A549 (cell line): ENCODE measurements around the gene KRTCAP2. TPM values are rescaled to one million over a fixed set of nuclear protein-coding genes. Genes with fewer than 3 reads are reported as not detected.

Experiments
- ATAC-seq, 2 experiments: fragments of 200-7000 bp in 1 of 2; fragments of >200 bp in 1 of 2; cut with Nextera tagmentation in 1 of 2; cut with Tn5 transposase in 1 of 2; 3 replicates each; pipeline versions ENCODE4 v1.8.0 to v1.9.1; 2018 to 2020; ENCODE audit warnings: mild to moderate bottlenecking in 1 of 2, moderate library complexity in 1 of 2
- CTCF ChIA-PET: fragments of 300-600 bp; sonication (Branson Sonifier 250); formaldehyde crosslinking; extraction: SDS; loops from one replicate; lab custom pipeline; 2021; ENCODE audit warnings: antibody characterized with exemption, inconsistent platforms; lab: Yijun Ruan, JAX
- POLR2A ChIA-PET: fragments of 350-600 bp; formaldehyde crosslinking; extraction: SDS; loops from one replicate; lab custom pipeline; 2021; ENCODE audit warnings: antibody characterized with exemption, inconsistent platforms; lab: Yijun Ruan, JAX
- DNase-seq, 2 experiments: peaks; one replicate each; pipeline versions ENCODE4 v3.0.0 to v3.0.0-alpha.2; 2011 to 2016; ENCODE audit warnings: low read depth in 1 of 2, low spot score in 1 of 2
- FAIRE-seq: peaks from 2 replicates; lab custom pipeline; 2011; peaks lifted over from hg19 to GRCh38; lab: Jason Lieb, UNC
- H3K27ac ChIP-seq, 2 experiments: fragments of >200 bp; sonication (Bioruptor Twin); formaldehyde crosslinking; 3 replicates each; pipeline ENCODE4 v1.5.1; 2016 to 2017
- H3K4me1 ChIP-seq: fragments of >200 bp; sonication (Bioruptor Twin); formaldehyde crosslinking; 3 replicates; pipeline ENCODE4 v1.6.1; 2016
- H3K4me2 ChIP-seq: fragments of >200 bp; sonication (Bioruptor Twin); formaldehyde crosslinking; 3 replicates; pipeline ENCODE4 v1.6.1; 2016
- H3K4me3 ChIP-seq: fragments of >200 bp; sonication (Bioruptor Twin); formaldehyde crosslinking; 3 replicates; pipeline ENCODE4 v1.5.1; 2016
- H3K9me3 ChIP-seq: fragments of >200 bp; sonication (Bioruptor Twin); formaldehyde crosslinking; 3 replicates; pipeline ENCODE4 v1.6.1; 2016
- CHD2 ChIP-seq: fragments of 150-350 bp; IDR thresholded peaks from 2 replicates; pipeline ENCODE4 v1.6.1; 2014; ENCODE audit warnings: low read length; ENCODE audit not compliant: partially characterized antibody
- CTCF ChIP-seq: fragments of >200 bp; sonication (Bioruptor Twin); formaldehyde crosslinking; IDR thresholded peaks from 3 replicates; pipeline ENCODE4 v1.5.1; 2016
- E2F6 ChIP-seq: IDR thresholded peaks from 2 replicates; pipeline ENCODE4 v1.6.1; 2012; ENCODE audit warnings: low read depth, borderline replicate concordance
- EP300 ChIP-seq, 2 experiments: fragments of >200 bp; sonication (Bioruptor Twin); formaldehyde crosslinking; IDR thresholded peaks; 2 replicates in 1 of 2; 3 replicates in 1 of 2; pipeline ENCODE4 v1.6.1; 2016 to 2017
- FOSB ChIP-seq: fragments of 250-450 bp; sonication (Bioruptor Pico); IDR thresholded peaks from 2 replicates; pipeline ENCODE4 v1.5.0; 2020; ENCODE audit warnings: mild to moderate bottlenecking, moderate library complexity
- HDAC2 ChIP-seq: fragments of 200-600 bp; sonication (generic); IDR thresholded peaks from 2 replicates; pipeline ENCODE4 v1.6.1; 2016
- HOXA7 ChIP-seq: fragments of 250-450 bp; sonication (Bioruptor Pico); IDR thresholded peaks from 2 replicates; pipeline ENCODE4 v1.5.0; 2020; ENCODE audit warnings: mild to moderate bottlenecking, moderate library complexity
- HOXB5 ChIP-seq: fragments of 250-450 bp; sonication (Bioruptor Pico); IDR thresholded peaks from 2 replicates; pipeline ENCODE4 v1.5.0; 2020; ENCODE audit warnings: mild to moderate bottlenecking, moderate library complexity
- KDM5A ChIP-seq: fragments of 200-600 bp; sonication (generic); IDR thresholded peaks from 2 replicates; pipeline ENCODE4 v1.6.1; 2016; ENCODE audit warnings: antibody characterized with exemption, mild to moderate bottlenecking
- MAX ChIP-seq: IDR thresholded peaks from 2 replicates; pipeline ENCODE4 v1.6.1; 2012
- MAZ ChIP-seq: fragments of 150-350 bp; IDR thresholded peaks from 2 replicates; pipeline ENCODE4 v1.6.1; 2014; ENCODE audit warnings: antibody characterized with exemption, low read depth, low read length, borderline replicate concordance
- MYC ChIP-seq: IDR thresholded peaks from 2 replicates; pipeline ENCODE4 v1.6.1; 2012; ENCODE audit warnings: mild to moderate bottlenecking, inconsistent platforms, low read length, improper control_type of control experiment, borderline replicate concordance
- NFE2L2 ChIP-seq: fragments of 150-350 bp; conservative IDR thresholded peaks from 2 replicates; pipeline ENCODE4 v1.6.1; 2014; ENCODE audit warnings: low read length
- RCOR1 ChIP-seq: fragments of 150-350 bp; IDR thresholded peaks from 2 replicates; pipeline ENCODE4 v1.6.1; 2014; ENCODE audit warnings: antibody characterized with exemption, low read length, low read depth
- REST ChIP-seq: fragments of 200-600 bp; sonication (generic); IDR thresholded peaks from 2 replicates; pipeline ENCODE4 v1.6.1; 2016; ENCODE audit warnings: antibody characterized with exemption, mild to moderate bottlenecking, moderate library complexity
- SMC3 ChIP-seq: fragments of >200 bp; sonication (Bioruptor Twin); formaldehyde crosslinking; IDR thresholded peaks from 3 replicates; pipeline ENCODE4 v1.6.1; 2018; ENCODE audit warnings: inconsistent platforms
- SREBF2 ChIP-seq: fragments of 450-650 bp; IDR thresholded peaks from 2 replicates; pipeline ENCODE4 v1.6.1; 2014; ENCODE audit warnings: mild to moderate bottlenecking, moderate library complexity
- WGBS: methylation state at CpG from one replicate; pipeline ENCODE4 v1.1.6; 2017; ENCODE audit errors: missing lambda C conversion rate; 5-methylcytosine and 5-hydroxymethylcytosine counted together
- polyA plus RNA-seq, 4 experiments: library from polyadenylated mRNA; depleted of rRNA in 3 of 4; stranded (reverse); fragments of >200 nt; fragmentation: RNase III in 1 of 4; extraction: RNeasy Plus Mini Kit Qiagen cat#74134 plus additional on column Dnase treatment in 1 of 4; gene quantifications; 2 replicates in 3 of 4; 3 replicates in 1 of 4; pipeline ENCODE4 v1.2.3, GENCODE V29; 2011 to 2017

KRTCAP2 gene
- polyA plus RNA-seq, 2 of the 4 experiments (the other 2 are of a cell fraction), result 154 to 217 TPM

GRCh38 chr1:155187456-155187891, 14.4 kb upstream of the KRTCAP2 start (continued):
- no peak for TF ChIP-seq CTCF
- TF ChIP-seq REST, result no peak
- TF ChIP-seq CHD2, result no peak
- no peak for TF ChIP-seq SREBF2
- TF ChIP-seq HOXB5 (CRISPR knock-in tag), result no peak
- TF ChIP-seq, all 56 proteins: peak for 0

GRCh38 chr1:155186794-155187455, 13.8 kb upstream of the KRTCAP2 start:
- Histone ChIP-seq H3K4me2 (no peak overlapping the region), H3K4me3 (no peak overlapping the region), H3K4me1 (0 out of 3 replicates have a peak, but pooled peaks cover 4% of the 10 kb centered on the region), H3K9me3 (no peaks in the 10 kb centered on the region), H3K27ac (no peak overlapping the region)
- DNase-seq (no peak), ATAC-seq (peak; percentile 12 to 19; a peak in 3 of 6 replicates), FAIRE-seq (no peak)
- CTCF ChIA-PET, result interaction anchor here (1.0 to 5.6 kb wide), 4 partner anchors 10 to 63 kb away, joined by 3 to 51 read pairs (median 7); partner anchors contain the start of genes KRTCAP2 and TRIM46
- WGBS, result 66% methylated on average over 14 of the region's 14 CpGs
- POLR2A ChIA-PET, result no interaction called here
- TF ChIP-seq SMC3 (no peak), EP300 (IDR thresholded peaks at IDR 0.05) (no peak), KDM5A (no peak), RCOR1 (no peak)

- H3K4me3 ChIP-seq, result no peak overlapping the region
- DNase-seq (no peak), ATAC-seq (peak; percentile 6 to 15; a peak in 3 of 6 replicates), FAIRE-seq (no peak)
- 0 out of 3 replicates have a peak, but pooled peaks cover 4% of the 10 kb centered on the region for H3K4me1 ChIP-seq
- WGBS, result 63% methylated on average over 8 of the region's 8 CpGs
- H3K4me2 ChIP-seq, result no peak overlapping the region
- TF ChIP-seq MAX, result no peak
- TF ChIP-seq SMC3, result no peak
- TF ChIP-seq NFE2L2, result no peak
- no peak for TF ChIP-seq E2F6
- TF ChIP-seq FOSB (CRISPR knock-in tag), result no peak
- TF ChIP-seq RCOR1, result no peak
- no peak for TF ChIP-seq HOXA7 (CRISPR knock-in tag)
- TF ChIP-seq HDAC2, result no peak
- TF ChIP-seq MYC, result no peak
- TF ChIP-seq MAZ, result no peak
- no peak overlapping the region for H3K27ac ChIP-seq
- ChIA-PET CTCF (interaction anchor here (1.0 to 5.6 kb wide), 5 partner anchors 9 to 21 kb away, joined by 4 to 51 read pairs (median 8); partner anchors contain the start of genes KRTCAP2 and TRIM46), POLR2A (no interaction called here)
- H3K9me3 ChIP-seq, result no peaks in the 10 kb centered on the region
These were observed 13.1 kb upstream of the KRTCAP2 start for GRCh38 chr1:155186067-155186793.
